ENCODE results near the gene CLEC1B.

DNA sequence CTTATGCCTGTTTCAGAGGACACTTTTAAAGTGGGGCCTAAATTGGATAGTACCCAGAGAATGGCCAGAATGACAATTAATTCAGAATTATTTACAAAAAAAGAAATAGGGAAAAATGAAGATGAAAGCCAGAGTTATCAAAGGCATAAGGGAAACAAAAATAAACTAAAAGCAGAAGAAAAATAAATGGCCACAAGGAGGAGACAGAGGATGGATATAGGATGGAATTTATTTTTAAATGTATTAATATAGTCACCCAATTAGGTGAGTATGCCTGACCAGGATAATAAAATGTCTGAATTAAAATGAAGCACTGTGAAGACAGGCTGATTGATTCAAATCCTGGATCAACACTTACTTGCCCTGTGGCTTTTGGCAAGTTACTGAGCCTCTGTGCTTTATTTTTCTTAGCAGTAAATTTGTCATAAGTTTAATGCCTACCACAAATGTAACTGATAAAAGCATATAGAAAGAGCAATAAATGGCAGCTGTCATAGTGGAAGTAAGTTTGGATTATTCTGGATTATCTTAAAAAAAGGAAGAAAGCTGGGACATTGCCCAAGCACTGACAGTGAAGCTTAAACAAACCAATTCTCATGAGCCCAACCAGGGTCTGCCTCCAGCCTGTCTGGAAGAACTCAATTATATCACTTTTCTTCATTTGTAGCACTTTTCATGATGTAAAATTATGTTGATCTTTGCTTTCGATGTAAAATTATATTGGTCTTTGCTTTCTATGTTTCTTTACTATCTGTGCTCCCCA is 35.0 kb upstream of the CLEC1B start:
- TF ChIP-seq, protein P1, sequence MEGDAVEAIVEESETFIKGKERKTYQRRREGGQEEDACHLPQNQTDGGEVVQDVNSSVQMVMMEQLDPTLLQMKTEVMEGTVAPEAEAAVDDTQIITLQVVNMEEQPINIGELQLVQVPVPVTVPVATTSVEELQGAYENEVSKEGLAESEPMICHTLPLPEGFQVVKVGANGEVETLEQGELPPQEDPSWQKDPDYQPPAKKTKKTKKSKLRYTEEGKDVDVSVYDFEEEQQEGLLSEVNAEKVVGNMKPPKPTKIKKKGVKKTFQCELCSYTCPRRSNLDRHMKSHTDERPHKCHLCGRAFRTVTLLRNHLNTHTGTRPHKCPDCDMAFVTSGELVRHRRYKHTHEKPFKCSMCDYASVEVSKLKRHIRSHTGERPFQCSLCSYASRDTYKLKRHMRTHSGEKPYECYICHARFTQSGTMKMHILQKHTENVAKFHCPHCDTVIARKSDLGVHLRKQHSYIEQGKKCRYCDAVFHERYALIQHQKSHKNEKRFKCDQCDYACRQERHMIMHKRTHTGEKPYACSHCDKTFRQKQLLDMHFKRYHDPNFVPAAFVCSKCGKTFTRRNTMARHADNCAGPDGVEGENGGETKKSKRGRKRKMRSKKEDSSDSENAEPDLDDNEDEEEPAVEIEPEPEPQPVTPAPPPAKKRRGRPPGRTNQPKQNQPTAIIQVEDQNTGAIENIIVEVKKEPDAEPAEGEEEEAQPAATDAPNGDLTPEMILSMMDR (IDR thresholded peaks at IDR 0.05) = peak; percentile 32 to 53 (median 44)
- TF ChIP-seq POLR2AphosphoS5 (IDR thresholded peaks at IDR 0.05) (no peak), POLR2A (IDR thresholded peaks at IDR 0.05) (no peak)
